Omental fat pad (tissue), 4 donors: ENCODE results near the gene CMTM2. TPM values are rescaled to one million over a fixed set of nuclear protein-coding genes. Genes with fewer than 3 reads are reported as not detected.

ENCODE experiments used
- ATAC-seq: fragments of 150-250 bp; one replicate; pipeline ENCODE4 v1.9.1; 2016; ENCODE audit warnings: mild to moderate bottlenecking, moderate library complexity; ENCODE audit not compliant: low FRiP score
- DNase-seq: peaks from one replicate; pipeline ENCODE4 v3.0.0-alpha.2; 2019; ENCODE audit warnings: low spot score
- total RNA-seq, 4 donors: library from RNA; depleted of rRNA; stranded (reverse); fragments of >200 nt; gene quantifications; one replicate each; pipeline ENCODE4 v1.1.0, GENCODE V29; 2016
- TF ChIP-seq, protein P1 (sequence below), 3 donors: fragments of 450-650 bp; IDR thresholded peaks; one replicate each; pipeline ENCODE4 v1.5.1; 2016 to 2017; ENCODE audit warnings: antibody characterized with exemption in 3 of 3, mild to moderate bottlenecking in 3 of 3, moderate library complexity in 2 of 3

Gene CMTM2
- total RNA-seq, 4 donors from 2014 or later: 1.1 to 5.7 (median 1.2) TPM; not detected in 1

DNA sequence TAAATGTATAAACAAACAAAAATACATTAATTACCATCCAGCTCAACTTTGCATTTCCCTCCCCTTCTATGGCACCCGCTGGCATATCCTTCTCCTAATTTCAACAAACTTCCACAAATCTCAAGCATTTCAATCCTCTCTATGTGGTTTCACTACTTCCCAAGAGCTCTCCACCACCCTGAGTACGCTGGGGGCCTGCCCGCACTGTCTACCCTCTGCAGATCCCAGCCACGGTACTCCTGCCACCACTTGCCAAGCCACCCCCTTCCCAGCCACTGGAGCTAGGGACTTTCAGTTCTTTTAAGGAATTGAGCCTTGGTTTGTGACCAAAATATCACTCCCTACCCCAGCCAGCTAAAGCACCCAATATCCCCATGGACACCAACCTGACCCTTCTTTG, 31.2 kb upstream of the CMTM2 start:
- TF ChIP-seq, protein P1, sequence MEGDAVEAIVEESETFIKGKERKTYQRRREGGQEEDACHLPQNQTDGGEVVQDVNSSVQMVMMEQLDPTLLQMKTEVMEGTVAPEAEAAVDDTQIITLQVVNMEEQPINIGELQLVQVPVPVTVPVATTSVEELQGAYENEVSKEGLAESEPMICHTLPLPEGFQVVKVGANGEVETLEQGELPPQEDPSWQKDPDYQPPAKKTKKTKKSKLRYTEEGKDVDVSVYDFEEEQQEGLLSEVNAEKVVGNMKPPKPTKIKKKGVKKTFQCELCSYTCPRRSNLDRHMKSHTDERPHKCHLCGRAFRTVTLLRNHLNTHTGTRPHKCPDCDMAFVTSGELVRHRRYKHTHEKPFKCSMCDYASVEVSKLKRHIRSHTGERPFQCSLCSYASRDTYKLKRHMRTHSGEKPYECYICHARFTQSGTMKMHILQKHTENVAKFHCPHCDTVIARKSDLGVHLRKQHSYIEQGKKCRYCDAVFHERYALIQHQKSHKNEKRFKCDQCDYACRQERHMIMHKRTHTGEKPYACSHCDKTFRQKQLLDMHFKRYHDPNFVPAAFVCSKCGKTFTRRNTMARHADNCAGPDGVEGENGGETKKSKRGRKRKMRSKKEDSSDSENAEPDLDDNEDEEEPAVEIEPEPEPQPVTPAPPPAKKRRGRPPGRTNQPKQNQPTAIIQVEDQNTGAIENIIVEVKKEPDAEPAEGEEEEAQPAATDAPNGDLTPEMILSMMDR (IDR thresholded peaks at IDR 0.05): no peak
- no peak for ATAC-seq
- no peak for DNase-seq

DNA sequence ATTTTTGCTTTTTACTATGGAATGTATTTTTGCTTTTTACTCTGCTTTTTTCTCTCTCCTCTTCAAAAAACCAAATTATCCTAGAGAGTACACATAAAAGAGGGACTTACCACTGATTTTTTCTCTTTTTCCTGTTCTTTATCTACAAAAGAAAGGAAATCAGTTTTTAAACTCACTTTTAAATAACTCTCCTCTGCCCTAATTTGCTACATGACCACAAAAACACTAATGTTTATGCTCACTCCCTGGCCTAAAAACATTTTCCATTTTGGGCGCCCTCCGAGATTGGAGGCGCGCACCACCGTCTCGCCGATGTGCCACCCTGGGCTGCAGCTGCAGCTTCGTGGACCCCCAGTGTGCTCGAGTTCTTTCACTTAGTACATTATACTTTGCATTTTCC, 30.4 kb upstream of the CMTM2 start:
- ATAC-seq: no peak
- DNase-seq: no peak
- TF ChIP-seq, protein P1 (IDR thresholded peaks at IDR 0.05): no peak

DNA sequence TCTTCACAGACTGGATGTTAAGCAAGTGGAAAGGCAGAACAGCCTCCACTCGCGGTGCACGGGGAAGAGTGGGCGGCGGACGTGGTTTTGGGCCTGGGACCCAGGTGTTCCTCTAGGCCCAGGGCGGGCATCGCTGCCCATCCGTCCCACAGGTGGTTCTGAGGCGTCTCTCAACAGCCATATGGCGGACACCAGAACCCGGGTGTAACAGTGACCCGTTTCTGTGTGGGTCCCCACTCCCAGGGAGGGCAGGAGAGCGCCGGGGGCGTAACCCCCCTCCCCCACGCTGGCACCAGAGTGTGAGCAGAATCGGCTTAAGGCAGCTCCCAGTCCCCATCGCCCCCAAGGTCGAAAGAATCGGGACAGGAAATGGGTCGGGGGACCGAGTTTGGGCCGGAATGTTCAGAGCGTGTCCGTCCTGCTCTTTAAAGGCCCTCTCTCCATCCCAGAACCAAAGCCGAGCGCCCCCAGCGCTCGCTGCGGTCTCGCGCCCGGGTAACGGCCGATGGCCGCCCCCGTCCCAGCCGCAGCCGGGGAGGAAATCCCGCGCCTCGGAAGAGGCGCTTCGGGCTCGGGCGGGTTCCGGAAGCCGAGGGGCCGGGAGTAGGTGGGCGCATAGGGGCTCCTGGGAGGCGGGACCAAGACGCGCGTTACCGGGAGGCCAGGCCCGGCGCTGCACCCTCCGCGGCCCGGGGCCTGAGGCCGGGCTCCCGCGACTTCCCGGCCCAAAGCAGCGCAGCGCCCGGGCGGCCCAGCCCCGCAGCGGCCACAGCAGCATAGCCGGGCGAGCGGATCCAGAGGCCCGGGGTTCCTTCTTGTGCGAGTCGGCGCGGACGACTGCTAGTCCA, 29.8 kb upstream of the CMTM2 start, which contains the start of gene TK2:
TSS of gene TK2 (minus strand) at position 839 of the 848 bp plus-strand sequence. CDS start at position 778, 61 bp downstream.
- DNase-seq (no peak), ATAC-seq (peak; percentile 43)
- TF ChIP-seq, protein P1 (IDR thresholded peaks at IDR 0.05): no peak

DNA sequence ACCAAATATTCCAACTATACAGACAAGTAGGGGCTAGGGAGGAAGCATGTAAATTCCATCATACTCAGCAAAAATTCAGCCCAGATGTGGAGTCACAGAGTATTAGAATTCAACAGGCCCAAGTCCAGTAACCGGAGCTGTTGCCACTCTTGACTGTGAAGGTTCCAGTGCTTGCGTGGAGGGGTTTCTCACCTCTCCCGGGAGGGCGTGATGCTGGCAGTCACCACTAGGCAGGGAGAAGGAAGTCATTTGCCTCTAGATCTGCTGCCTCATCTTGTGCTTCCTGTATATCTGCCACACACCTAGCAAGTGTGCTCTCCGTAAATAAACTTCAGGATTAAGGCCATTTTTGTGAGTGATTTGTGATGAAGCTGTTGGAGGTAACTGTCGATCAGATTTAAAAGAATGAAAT, 27.9 kb upstream of the CMTM2 start:
- TF ChIP-seq, protein P1 (IDR thresholded peaks at IDR 0.05): no peak
- DNase-seq (no peak), ATAC-seq (no peak)

DNA sequence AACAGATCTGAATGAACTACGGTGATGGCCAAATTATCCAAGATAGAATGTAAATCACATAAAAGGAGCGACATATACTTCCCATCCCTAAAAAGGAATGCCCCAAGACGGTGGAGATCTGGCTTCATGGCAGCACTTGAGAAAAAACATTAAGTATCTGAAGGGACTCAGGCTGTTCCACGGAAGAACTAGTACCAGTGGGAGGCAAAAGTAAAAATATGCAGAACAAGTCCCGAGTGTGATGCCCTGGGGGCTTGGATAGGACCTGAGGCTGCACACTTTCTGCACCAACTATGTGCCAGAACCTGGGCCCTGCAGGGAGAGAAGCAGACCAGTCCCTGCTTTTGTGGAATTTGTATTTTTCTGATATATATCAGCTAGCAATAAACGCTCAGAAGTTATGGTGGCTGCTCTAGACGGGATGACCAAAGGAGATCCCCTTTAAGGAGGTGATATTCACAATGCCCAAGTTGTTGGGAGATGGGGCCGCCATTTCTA, 27.4 kb upstream of the CMTM2 start:
- ATAC-seq: no peak
- no peak for DNase-seq
- TF ChIP-seq, protein P1 (IDR thresholded peaks at IDR 0.05): no peak

DNA sequence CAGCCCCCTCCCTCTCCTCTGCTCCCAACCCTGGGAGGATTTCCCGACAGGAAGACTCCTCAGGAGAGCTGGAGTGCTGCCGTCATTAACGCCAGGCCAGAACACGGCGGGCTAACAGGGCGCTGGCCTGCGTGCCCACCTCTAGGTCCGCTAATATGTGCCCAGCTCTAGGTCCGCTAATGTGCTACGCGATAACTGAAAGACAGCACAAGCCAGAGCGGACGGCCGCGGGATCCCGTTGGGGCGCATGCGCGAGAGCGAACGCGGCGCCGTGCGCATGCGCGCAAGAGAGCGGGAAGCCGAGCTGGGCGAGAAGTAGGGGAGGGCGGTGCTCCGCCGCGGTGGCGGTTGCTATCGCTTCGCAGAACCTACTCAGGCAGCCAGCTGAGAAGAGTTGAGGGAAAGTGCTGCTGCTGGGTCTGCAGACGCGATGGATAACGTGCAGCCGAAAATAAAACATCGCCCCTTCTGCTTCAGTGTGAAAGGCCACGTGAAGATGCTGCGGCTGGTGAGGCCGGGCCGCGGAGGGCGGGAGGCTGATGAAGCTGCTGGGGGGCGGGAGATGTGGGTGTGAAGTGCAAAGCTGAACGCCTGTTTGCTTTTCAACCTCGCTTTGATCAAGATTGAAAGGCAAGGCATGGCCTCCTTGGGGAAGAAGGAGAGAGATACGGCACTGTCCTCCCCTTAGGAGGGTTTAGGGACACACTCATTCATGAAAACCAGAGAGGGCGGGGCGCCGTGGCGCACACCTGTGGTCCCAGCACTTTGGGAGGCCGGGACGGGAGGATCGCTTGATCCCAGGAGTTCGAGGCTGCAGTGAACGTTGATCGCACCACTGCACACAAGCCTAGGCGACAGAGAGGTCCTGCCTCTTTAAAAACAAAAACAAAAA, 26.7 kb upstream of the CMTM2 start, which contains the start of gene CKLF:
TSS of gene CKLF (plus strand) at position 291 of the 892 bp plus-strand sequence. CDS start at position 431, 140 bp downstream.
- TF ChIP-seq, protein P1 (IDR thresholded peaks at IDR 0.05): no peak
- DNase-seq (peak; percentile 42), ATAC-seq (peak; percentile 85)
